CD14-positive monocyte (primary cell): ENCODE measurements around the gene NUP88. TPM values are rescaled to one million over a fixed set of nuclear protein-coding genes. Genes with fewer than 3 reads are reported as not detected.

Experiments
- DNase-seq, 3 donors: peaks; one replicate each; pipeline ENCODE4 v3.0.0-alpha.2; 2011 to 2022
- H2AFZ ChIP-seq: 2 replicates; pipeline ENCODE4 v1.6.0; 2012; ENCODE audit warnings: mild to moderate bottlenecking, low read depth, low read length, inconsistent platforms; ENCODE audit not compliant: insufficient read depth, poor library complexity, severe bottlenecking
- H3K27ac ChIP-seq, 2 donors: 1 replicate in 1 of 2; 2 replicates in 1 of 2; pipeline ENCODE4 v1.5.1; 2012 to 2013; ENCODE audit warnings: low read length in 2 of 2, control low read depth in 1 of 2, inconsistent platforms in 1 of 2, low read depth in 1 of 2, mild to moderate bottlenecking in 1 of 2
- H3K27me3 ChIP-seq, 2 donors: one replicate each; pipeline versions ENCODE4 v1.6.0 to v1.6.1; 2011 to 2013; ENCODE audit warnings: low read length in 2 of 2; ENCODE audit not compliant: control insufficient read depth in 2 of 2, insufficient read depth in 2 of 2
- H3K36me3 ChIP-seq, 2 donors: replicated peaks in 1 of 2; 1 replicate in 1 of 2; 2 replicates in 1 of 2; pipeline versions ENCODE4 v1.5.1 to v1.6.1; 2012 to 2013; ENCODE audit warnings: low read length in 2 of 2, control low read depth in 1 of 2, inconsistent platforms in 1 of 2, mild to moderate bottlenecking in 1 of 2; ENCODE audit not compliant: insufficient read depth in 2 of 2, control insufficient read depth in 1 of 2
- H3K4me1 ChIP-seq, 2 donors: 1 replicate in 1 of 2; 2 replicates in 1 of 2; pipeline versions ENCODE4 v1.5.1 to v1.6.1; 2012 to 2013; ENCODE audit warnings: low read length in 2 of 2, control low read depth in 1 of 2, inconsistent platforms in 1 of 2, mild to moderate bottlenecking in 1 of 2, moderate library complexity in 1 of 2; ENCODE audit not compliant: insufficient read depth in 2 of 2, control insufficient read depth in 1 of 2
- H3K4me2 ChIP-seq: replicated peaks from 2 replicates; pipeline ENCODE3; 2012; ENCODE audit warnings: low read length, moderate library complexity, mild to moderate bottlenecking; ENCODE audit not compliant: poor library complexity, severe bottlenecking; ENCODE audit errors: extremely low read depth
- H3K4me3 ChIP-seq, 3 experiments: fragments of 200-600 bp in 1 of 3; sonication (generic) in 1 of 3; replicated peaks in 1 of 3; 1 replicate in 2 of 3; 2 replicates in 1 of 3; pipeline ENCODE4 v1.5.1; 2011 to 2013; ENCODE audit warnings: low read length in 3 of 3, mild to moderate bottlenecking in 3 of 3, control low read depth in 2 of 3, low read depth in 2 of 3, inconsistent platforms in 1 of 3, moderate library complexity in 1 of 3
- H3K79me2 ChIP-seq: 2 replicates; pipeline ENCODE4 v1.6.0; 2012; ENCODE audit warnings: mild to moderate bottlenecking, control low read depth, inconsistent platforms, low read length, moderate library complexity; ENCODE audit not compliant: insufficient read depth
- H3K9ac ChIP-seq: 2 replicates; pipeline ENCODE4 v1.6.0; 2017; ENCODE audit warnings: low read length, mild to moderate bottlenecking; ENCODE audit not compliant: insufficient read depth, poor library complexity, severe bottlenecking
- H3K9me3 ChIP-seq, 2 donors: replicated peaks in 1 of 2; 1 replicate in 1 of 2; 2 replicates in 1 of 2; pipeline versions ENCODE4 v1.5.1 to v1.6.1; 2012 to 2013; ENCODE audit warnings: low read length in 2 of 2, control low read depth in 1 of 2; ENCODE audit not compliant: control insufficient read depth in 1 of 2, insufficient read depth in 1 of 2
- H4K20me1 ChIP-seq: 2 replicates; pipeline ENCODE4 v1.6.0; 2012; ENCODE audit warnings: mild to moderate bottlenecking, low read length, control low read depth, moderate library complexity; ENCODE audit not compliant: insufficient read depth
- H3K27ac Mint-ChIP-seq, 7 donors: one replicate each; pipeline ENCODE4 v1.8.0; 2020; ENCODE audit warnings: mild to moderate bottlenecking in 7 of 7, mixed read lengths in 7 of 7, moderate library complexity in 6 of 7, inconsistent platforms in 2 of 7
- H3K27me3 Mint-ChIP-seq, 3 donors: one replicate each; pipeline ENCODE4 v1.8.0; 2021 to 2022; ENCODE audit warnings: low read depth in 3 of 3, mild to moderate bottlenecking in 3 of 3, mixed read lengths in 3 of 3, moderate library complexity in 3 of 3, inconsistent platforms in 1 of 3
- H3K36me3 Mint-ChIP-seq, 2 donors: one replicate each; pipeline ENCODE4 v1.8.0; 2020; ENCODE audit warnings: mixed read lengths in 2 of 2, inconsistent platforms in 1 of 2, mild to moderate bottlenecking in 1 of 2
- H3K4me1 Mint-ChIP-seq: one replicate; pipeline ENCODE4 v1.8.0; 2020; ENCODE audit warnings: mild to moderate bottlenecking, mixed read lengths
- H3K4me3 Mint-ChIP-seq, 2 donors: one replicate each; pipeline ENCODE4 v1.8.0; 2020; ENCODE audit warnings: mild to moderate bottlenecking in 2 of 2, mixed read lengths in 2 of 2, moderate library complexity in 1 of 2
- H3K9me3 Mint-ChIP-seq, 7 donors: one replicate each; pipeline ENCODE4 v1.8.0; 2020 to 2022; ENCODE audit warnings: mixed read lengths in 7 of 7, mild to moderate bottlenecking in 6 of 7, moderate library complexity in 6 of 7, inconsistent platforms in 2 of 7
- CTCF ChIP-seq: fragments of 200-600 bp; IDR thresholded peaks from one replicate; pipeline ENCODE4 v1.8.0; 2022; ENCODE audit warnings: antibody characterized with exemption, mild to moderate bottlenecking
- WGBS: methylation state at CpG from one replicate; pipeline ENCODE4 v1.1.5; 2013; ENCODE audit warnings: missing lambda C conversion rate; ENCODE audit not compliant: insufficient coverage; 5-methylcytosine and 5-hydroxymethylcytosine counted together
- intact Hi-C, 2 donors: fragments of 100-400 bp; cut with micrococcal nuclease; formaldehyde crosslinking; loops; one replicate each; pipeline versions ENCODE4 v1.15.0 to v1.15.1; 2023
- polyA minus RNA-seq: library from RNA; depleted of rRNA, polyadenylated mRNA; stranded (reverse); fragments of >200 nt; gene quantifications from 2 replicates; pipeline ENCODE4 v1.2.3, GENCODE V29; 2012
- polyA plus RNA-seq, 3 donors: library from polyadenylated mRNA; depleted of rRNA in 1 of 3; unstranded in 2 of 3; stranded (reverse) in 1 of 3; fragments of 300-500 nt in 2 of 3; fragments of >200 nt in 1 of 3; fragmentation: Illumina TruSeq in 2 of 3; gene quantifications; 1 replicate in 2 of 3; 2 replicates in 1 of 3; pipeline ENCODE4 v1.2.3, GENCODE V29; 2012 to 2021
- total RNA-seq, 12 experiments: library from RNA in 1 of 12; stranded (reverse) in 1 of 12; fragments of 120-200 nt in 1 of 12; gene quantifications; one replicate each; pipeline ENCODE4 v1.2.4 and lab custom pipeline; 2013 to 2026; ENCODE audit warnings: mixed read lengths in 6 of 12, inconsistent platforms in 1 of 12

NUP88 gene
- total RNA-seq (2013) = 59.3 TPM
- polyA plus RNA-seq (10 to 100 TPM; 23.1 to 45.7 (median 36.1) TPM), polyA minus RNA-seq (25.6 and 34.5 TPM in 2 replicates), total RNA-seq (lab: John Stamatoyannopoulos, UW) (11.5 to 36.6 (median 22.4) reads per million in 11 experiments)

- no peaks in the 10 kb centered on the region for H3K9me3 ChIP-seq
- no peaks in the 10 kb centered on the region for H3K27me3 ChIP-seq
- peak within 1 kb of the TSS; percentile 85 to 89 for H3K27ac ChIP-seq
- peaks cover 64% of the 10 kb centered on the region for H3K79me2 ChIP-seq
- no peaks in the 10 kb centered on the region for H3K9me3 Mint-ChIP-seq
- H3K27me3 Mint-ChIP-seq = peaks cover 0 to 2% (median 2%) of the 10 kb centered on the region in 3 donors
- peak within 1 kb of the TSS; percentile 98 to 99 for H3K4me3 Mint-ChIP-seq
- peak within 1 kb of the TSS; percentile 84 for H3K4me2 ChIP-seq
- H3K27ac Mint-ChIP-seq = peak within 1 kb of the TSS; percentile 88 to 97 (median 95)
- peaks cover 26 to 48% of the 10 kb centered on the region in 2 donors for H3K36me3 Mint-ChIP-seq
- peak within 1 kb of the TSS; percentile 91 for H2AFZ ChIP-seq
- peaks cover 23% of the 10 kb centered on the region for H3K4me1 Mint-ChIP-seq
- WGBS = under 1% methylated on average over 49 of the region's 49 CpGs
- peak within 1 kb of the TSS; percentile 74 for H3K9ac ChIP-seq
- peaks cover 15 to 20% of the 10 kb centered on the region in 2 donors for H3K4me1 ChIP-seq
- H3K36me3 ChIP-seq = peaks cover 32 to 56% of the 10 kb centered on the region in 2 donors
- peak within 1 kb of the TSS; percentile 60 to 90 (median 87) for H3K4me3 ChIP-seq
- DNase-seq = peak; percentile 81 to 94 (median 93)
- no peak for TF ChIP-seq CTCF
- H4K20me1 ChIP-seq = no peaks in the 10 kb centered on the region
- intact Hi-C loops = loop anchor here in 1 of 2 donors (2.0 to 5.0 kb wide), 2 partner anchors 19 to 68 kb away; partner anchors contain the start of genes C1QBP, DERL2 and MIS12
Observed at GRCh38 chr17:5419356-5419958, at the start of gene NUP88. Gene NUP88 (minus strand): TSS chr17:5419662. CDS start chr17:5419650, 12 bp downstream.

DNA sequence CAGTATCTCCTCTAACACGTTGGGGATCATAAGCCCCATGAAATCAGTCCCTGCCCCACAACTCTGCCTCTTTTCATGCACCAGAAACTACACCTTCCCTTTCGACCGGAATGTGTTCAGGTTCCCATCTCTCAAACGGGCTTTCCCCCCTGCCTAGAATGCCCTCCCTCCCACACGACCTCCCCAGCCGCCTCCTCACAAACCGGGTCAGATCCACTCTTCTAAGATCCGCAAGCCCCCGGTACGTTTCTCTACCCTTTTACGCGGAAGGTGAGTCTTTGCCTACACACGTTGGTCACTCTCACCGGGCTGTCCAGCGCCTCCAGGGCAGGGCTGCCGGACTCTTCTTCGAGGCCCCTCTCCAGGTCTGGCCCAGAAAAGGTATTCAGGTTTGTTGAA is 48.6 kb upstream of the NUP88 start:
- H3K36me3 ChIP-seq = peaks cover 8 to 18% of the 10 kb centered on the region in 2 donors
- H3K36me3 Mint-ChIP-seq = peaks cover 13 to 20% of the 10 kb centered on the region in 2 donors
- peak overlapping the region; percentile 91 to 95 for H3K4me3 Mint-ChIP-seq
- H3K4me2 ChIP-seq = peak overlapping the region; percentile 95
- H3K27ac Mint-ChIP-seq = peak overlapping the region; percentile 1 to 79 (median 53)
- H3K79me2 ChIP-seq = peaks cover 53% of the 10 kb centered on the region
- peaks cover 27 to 30% of the 10 kb centered on the region in 2 donors for H3K4me1 ChIP-seq
- peaks cover 4% of the 10 kb centered on the region for H4K20me1 ChIP-seq
- WGBS = under 1% methylated on average over 17 of the region's 17 CpGs
- no peaks in the 10 kb centered on the region for H3K9me3 ChIP-seq
- peaks cover 0 to 3% (median 0%) of the 10 kb centered on the region in 7 donors for H3K9me3 Mint-ChIP-seq
- no peak for DNase-seq
- H3K27me3 ChIP-seq = no peaks in the 10 kb centered on the region
- H3K4me3 ChIP-seq = peak overlapping the region; percentile 67 to 94 (median 85)
- TF ChIP-seq CTCF = no peak
- peaks cover 45% of the 10 kb centered on the region for H3K4me1 Mint-ChIP-seq
- H3K27me3 Mint-ChIP-seq = no peaks in the 10 kb centered on the region
- intact Hi-C loops = no loop called here
- peak overlapping the region; percentile 66 for H3K9ac ChIP-seq
- H3K27ac ChIP-seq = peak overlapping the region in 1 of 2 donors; percentile 60
- H2AFZ ChIP-seq = peak overlapping the region; percentile 91
